Measurements from ENCODE around the gene PPP1R8. TPM values are rescaled to one million over a fixed set of nuclear protein-coding genes. Genes with fewer than 3 reads are reported as not detected.
"Not testable (repeated sequence)": the region's sequence is repeated elsewhere in the genome, so short reads cannot be mapped to it uniquely, and the experiment has no call there.

Gene PPP1R8
- total RNA-seq, 3 donors from 2014 or later (not counting 1 experiment from before 2014, with no cell fraction given), result 25.6 to 36.4 (median 28.0) TPM

- Histone ChIP-seq H3K36me3 (ENCODE audit: control insufficient read depth, insufficient read depth, low read length) (peaks cover 60% of the 10 kb centered on the region), H3K9me3 (ENCODE audit: control insufficient read depth, insufficient read depth, low read length) (no peaks in the 10 kb centered on the region), H3K27ac (ENCODE audit: low read length) (no peak overlapping the region), H3K27me3 (ENCODE audit: control insufficient read depth, insufficient read depth, low read length) (no peaks in the 10 kb centered on the region), H3K4me1 (ENCODE audit: control insufficient read depth, insufficient read depth, low read length) (no peaks in the 10 kb centered on the region), H3K4me3 (ENCODE audit: low read length) (no peak overlapping the region)
- Mint-ChIP-seq H3K27me3 (ENCODE audit: low read depth in 2 of 2) (no peaks in the 10 kb centered on the region), H3K36me3 (peaks cover 11% of the 10 kb centered on the region), H3K4me3 (no peak overlapping the region), H3K9me3 (no peaks in the 10 kb centered on the region), H3K4me1 (no peaks in the 10 kb centered on the region), H3K27ac (no peak overlapping the region)
- intact Hi-C loops (cut with micrococcal nuclease), result no loop called here
- ATAC-seq, result no peak
- DNase-seq, result no peak
- TF ChIP-seq CTCF (IDR thresholded peaks at IDR 0.05), result no peak
- no CpG with 5 or more reads among the region's 1 CpG for WGBS (ENCODE audit: insufficient coverage)
Measured at GRCh38 chr1:27795601-27796000, 35.0 kb upstream of the PPP1R8 start.

- no peak for ATAC-seq
- Mint-ChIP-seq H3K27ac (peak overlapping the region in 1 of 2 donors; percentile 16), H3K4me1 (peaks cover 0 to 4% of the 10 kb centered on the region in 2 donors), H3K36me3 (peaks cover 17% of the 10 kb centered on the region), H3K27me3 (ENCODE audit: low read depth in 2 of 2) (no peaks in the 10 kb centered on the region), H3K4me3 (no peak overlapping the region), H3K9me3 (no peaks in the 10 kb centered on the region)
- Histone ChIP-seq H3K4me3 (ENCODE audit: low read length) (no peak overlapping the region), H3K27me3 (ENCODE audit: control insufficient read depth, insufficient read depth, low read length) (no peaks in the 10 kb centered on the region), H3K4me1 (ENCODE audit: control insufficient read depth, insufficient read depth, low read length) (no peaks in the 10 kb centered on the region), H3K36me3 (ENCODE audit: control insufficient read depth, insufficient read depth, low read length) (peaks cover 56% of the 10 kb centered on the region), H3K9me3 (ENCODE audit: control insufficient read depth, insufficient read depth, low read length) (no peaks in the 10 kb centered on the region), H3K27ac (ENCODE audit: low read length) (no peak overlapping the region)
- peak in 1 of 2 donors; percentile 7 for DNase-seq
- intact Hi-C loops (cut with micrococcal nuclease), result no loop called here
- 70% methylated on average over 5 of the region's 5 CpGs for WGBS (ENCODE audit: insufficient coverage)
- TF ChIP-seq CTCF (IDR thresholded peaks at IDR 0.05), result no peak
Measured at GRCh38 chr1:27804791-27805190, 25.8 kb upstream of the PPP1R8 start.

GRCh38 chr1:27806758-27807157 lies 23.8 kb upstream of the PPP1R8 start:
- no peak for TF ChIP-seq CTCF (IDR thresholded peaks at IDR 0.05)
- peaks cover 0 to 4% of the 10 kb centered on the region in 2 donors for H3K4me1 Mint-ChIP-seq
- H3K4me3 Mint-ChIP-seq, result no peak overlapping the region
- H3K9me3 Mint-ChIP-seq, result no peaks in the 10 kb centered on the region
- 95% methylated on average over 6 of the region's 7 CpGs for WGBS (ENCODE audit: insufficient coverage)
- H3K9me3 ChIP-seq (ENCODE audit: control insufficient read depth, insufficient read depth, low read length), result no peaks in the 10 kb centered on the region
- no peak overlapping the region for H3K27ac Mint-ChIP-seq
- no peak for ATAC-seq
- H3K36me3 ChIP-seq (ENCODE audit: control insufficient read depth, insufficient read depth, low read length), result peaks cover 47% of the 10 kb centered on the region
- H3K27me3 Mint-ChIP-seq (ENCODE audit: low read depth in 2 of 2), result no peaks in the 10 kb centered on the region
- DNase-seq, result no peak
- no peak overlapping the region for H3K27ac ChIP-seq (ENCODE audit: low read length)
- H3K4me3 ChIP-seq (ENCODE audit: low read length), result no peak overlapping the region
- H3K4me1 ChIP-seq (ENCODE audit: control insufficient read depth, insufficient read depth, low read length), result no peaks in the 10 kb centered on the region
- H3K36me3 Mint-ChIP-seq, result peaks cover 17% of the 10 kb centered on the region
- H3K27me3 ChIP-seq (ENCODE audit: control insufficient read depth, insufficient read depth, low read length), result no peaks in the 10 kb centered on the region
- intact Hi-C loops (cut with micrococcal nuclease), result no loop called here

GRCh38 chr1:27807385-27807784 lies 23.2 kb upstream of the PPP1R8 start:
- 100% methylated on average over 1 of the region's 2 CpGs for WGBS (ENCODE audit: insufficient coverage)
- H3K9me3 ChIP-seq (ENCODE audit: control insufficient read depth, insufficient read depth, low read length), result no peaks in the 10 kb centered on the region
- Mint-ChIP-seq H3K27ac (no peak overlapping the region), H3K9me3 (no peaks in the 10 kb centered on the region), H3K36me3 (peaks cover 12% of the 10 kb centered on the region), H3K27me3 (ENCODE audit: low read depth in 2 of 2) (no peaks in the 10 kb centered on the region), H3K4me3 (no peak overlapping the region), H3K4me1 (peaks cover 0 to 4% of the 10 kb centered on the region in 2 donors)
- no peak for TF ChIP-seq CTCF (IDR thresholded peaks at IDR 0.05)
- DNase-seq (no peak), ATAC-seq (no peak)
- no peak overlapping the region for H3K4me3 ChIP-seq (ENCODE audit: low read length)
- H3K27ac ChIP-seq (ENCODE audit: low read length), result no peak overlapping the region
- H3K27me3 ChIP-seq (ENCODE audit: control insufficient read depth, insufficient read depth, low read length), result no peaks in the 10 kb centered on the region
- no peaks in the 10 kb centered on the region for H3K4me1 ChIP-seq (ENCODE audit: control insufficient read depth, insufficient read depth, low read length)
- H3K36me3 ChIP-seq (ENCODE audit: control insufficient read depth, insufficient read depth, low read length), result peaks cover 45% of the 10 kb centered on the region
- intact Hi-C loops (cut with micrococcal nuclease), result no loop called here

GRCh38 chr1:27808131-27808530 lies 22.5 kb upstream of the PPP1R8 start:
- H3K27me3 ChIP-seq (ENCODE audit: control insufficient read depth, insufficient read depth, low read length); H3K9me3 ChIP-seq (ENCODE audit: control insufficient read depth, insufficient read depth, low read length); DNase-seq; H3K4me3 Mint-ChIP-seq; H3K27ac ChIP-seq (ENCODE audit: low read length); intact Hi-C loops (cut with micrococcal nuclease); ATAC-seq; H3K27me3 Mint-ChIP-seq (ENCODE audit: low read depth in 2 of 2); H3K4me1 ChIP-seq (ENCODE audit: control insufficient read depth, insufficient read depth, low read length); H3K4me3 ChIP-seq (ENCODE audit: low read length); H3K9me3 Mint-ChIP-seq; H3K27ac Mint-ChIP-seq; H3K36me3 Mint-ChIP-seq; H3K4me1 Mint-ChIP-seq: not testable (repeated sequence)
- WGBS (ENCODE audit: insufficient coverage), result 100% methylated on average over 3 of the region's 3 CpGs
- H3K36me3 ChIP-seq (ENCODE audit: control insufficient read depth, insufficient read depth, low read length), result peaks cover 40% of the 10 kb centered on the region
